Mucosa of stomach (tissue), 1 donor: Measurements from ENCODE around the gene AP2A2.
A peak's percentile ranks its signal among the peaks of the same experiment; 100 is the strongest.

Source experiments
- H3K27me3 ChIP-seq: one replicate; pipeline ENCODE4 v1.7.0; 2013; ENCODE audit warnings: mild to moderate bottlenecking, low read length; ENCODE audit not compliant: control insufficient read depth, insufficient read depth
- H3K36me3 ChIP-seq: one replicate; pipeline ENCODE4 v1.7.0; 2013; ENCODE audit warnings: low read length; ENCODE audit not compliant: control insufficient read depth, insufficient read depth
- H3K4me1 ChIP-seq: one replicate; pipeline ENCODE4 v1.7.0; 2013; ENCODE audit warnings: mild to moderate bottlenecking, low read length; ENCODE audit not compliant: control insufficient read depth, insufficient read depth
- H3K4me3 ChIP-seq: one replicate; pipeline ENCODE4 v1.7.0; 2013; ENCODE audit warnings: low read length
- H3K9ac ChIP-seq: one replicate; pipeline ENCODE4 v1.7.0; 2013; ENCODE audit warnings: mild to moderate bottlenecking, low read length, moderate library complexity
- H3K9me3 ChIP-seq: one replicate; pipeline ENCODE4 v1.7.0; 2013; ENCODE audit warnings: mild to moderate bottlenecking, low read length, moderate library complexity; ENCODE audit not compliant: control insufficient read depth
- donor health status: Pancreatic carcinoma.

The AP2A2 gene

GRCh38 chr11:914204-914603, 11.5 kb upstream of the AP2A2 start:
- Histone ChIP-seq H3K4me1 (peaks cover 5% of the 10 kb centered on the region), H3K9me3 (no peaks in the 10 kb centered on the region), H3K9ac (no peak overlapping the region), H3K36me3 (no peaks in the 10 kb centered on the region), H3K4me3 (no peak overlapping the region), H3K27me3 (no peaks in the 10 kb centered on the region)

DNA sequence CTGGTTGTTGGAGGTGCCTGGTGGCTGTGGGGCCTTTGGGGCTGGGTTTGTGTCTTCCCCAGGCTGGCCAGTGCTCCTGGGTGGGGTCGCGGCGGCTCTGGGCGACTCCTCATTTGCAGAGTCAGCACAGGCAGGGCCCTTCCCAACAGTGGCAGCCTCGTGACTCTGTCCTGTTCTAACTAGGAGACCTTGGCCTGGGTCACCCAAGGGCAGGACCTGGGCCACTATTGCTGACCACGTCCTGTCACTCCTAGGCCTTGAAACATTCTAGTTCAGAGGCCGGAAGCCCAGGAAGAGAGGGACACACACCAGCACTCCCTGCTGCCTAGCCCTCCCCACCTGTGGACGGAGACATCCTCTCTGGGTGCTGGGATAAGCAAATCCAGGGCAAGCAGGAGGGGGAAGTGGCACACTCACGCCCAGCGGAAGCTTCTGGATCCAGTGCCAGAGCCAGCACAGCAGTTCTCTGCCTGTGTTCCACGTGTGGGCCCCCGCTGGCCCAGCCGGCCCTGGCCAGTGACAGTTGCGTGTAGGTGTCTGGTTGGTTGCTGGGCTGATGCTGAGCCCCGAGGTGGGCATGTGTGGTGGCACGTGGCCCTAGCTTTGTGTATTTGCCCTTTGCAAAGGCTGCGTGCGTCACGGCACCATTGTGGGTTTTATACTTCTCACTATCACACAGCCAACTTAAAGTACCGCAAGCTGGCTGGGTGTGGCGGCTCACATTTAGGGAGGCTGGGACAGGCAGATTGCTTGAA, 10.7 kb upstream of the AP2A2 start:
- H3K4me3 ChIP-seq: no peak overlapping the region
- peaks cover 5% of the 10 kb centered on the region for H3K4me1 ChIP-seq
- no peak overlapping the region for H3K9ac ChIP-seq

GRCh38 chr11:917426-917825, 8.2 kb upstream of the AP2A2 start:
- H3K27me3 ChIP-seq: no peaks in the 10 kb centered on the region
- no peak overlapping the region for H3K4me3 ChIP-seq
- H3K36me3 ChIP-seq: no peaks in the 10 kb centered on the region
- no peak overlapping the region for H3K9ac ChIP-seq
- H3K9me3 ChIP-seq: no peaks in the 10 kb centered on the region
- no peaks in the 10 kb centered on the region for H3K4me1 ChIP-seq

More for the DNA sequence above, 10.7 kb upstream of the AP2A2 start:
- H3K9me3 ChIP-seq: no peaks in the 10 kb centered on the region
- no peaks in the 10 kb centered on the region for H3K36me3 ChIP-seq
- no peaks in the 10 kb centered on the region for H3K27me3 ChIP-seq

- Histone ChIP-seq H3K36me3 (no peaks in the 10 kb centered on the region), H3K9ac (no peak overlapping the region), H3K27me3 (no peaks in the 10 kb centered on the region), H3K4me1 (peaks cover 7% of the 10 kb centered on the region), H3K4me3 (no peak overlapping the region), H3K9me3 (no peaks in the 10 kb centered on the region)
Observed at GRCh38 chr11:921921-922678, 3.6 kb upstream of the AP2A2 start.

DNA sequence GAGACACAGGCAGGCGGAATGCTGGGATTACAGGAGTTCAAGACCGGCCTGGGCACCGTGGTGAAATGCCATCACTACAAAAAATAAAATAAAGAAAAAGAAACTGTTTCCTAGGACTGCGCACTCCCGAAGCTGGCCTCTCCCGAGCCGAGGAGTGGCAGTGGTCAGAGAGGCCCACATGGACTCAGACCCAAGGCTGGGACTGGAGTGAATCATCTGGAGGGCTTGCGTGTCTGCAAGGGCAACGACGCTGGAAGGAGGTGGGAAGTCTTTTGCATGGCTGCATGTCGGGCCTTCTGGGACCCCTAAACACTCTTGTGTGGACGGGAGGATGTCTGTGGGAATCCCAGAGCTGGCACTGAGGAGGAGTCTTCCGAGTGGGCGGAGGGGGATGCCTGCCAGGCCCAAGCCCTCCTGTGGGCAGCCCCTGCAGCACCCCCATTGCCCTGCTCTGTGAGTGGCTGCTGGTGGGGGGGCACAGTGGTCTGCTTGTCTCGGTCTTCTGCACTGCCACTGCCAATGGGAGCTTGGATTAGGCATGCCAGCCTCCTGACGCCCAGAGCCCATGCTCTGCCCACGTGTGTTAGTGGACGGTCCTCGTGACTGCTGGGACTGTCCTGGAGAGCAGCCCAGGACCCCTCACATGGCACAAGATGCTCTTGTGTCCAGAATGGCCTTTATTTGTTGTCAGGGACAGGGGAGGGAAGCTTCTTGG, 1.8 kb upstream of the AP2A2 start:
- Histone ChIP-seq H3K4me3 (no peak overlapping the region), H3K36me3 (no peaks in the 10 kb centered on the region), H3K9ac (no peak overlapping the region), H3K27me3 (no peaks in the 10 kb centered on the region), H3K9me3 (no peaks in the 10 kb centered on the region), H3K4me1 (peaks cover 10% of the 10 kb centered on the region)

DNA sequence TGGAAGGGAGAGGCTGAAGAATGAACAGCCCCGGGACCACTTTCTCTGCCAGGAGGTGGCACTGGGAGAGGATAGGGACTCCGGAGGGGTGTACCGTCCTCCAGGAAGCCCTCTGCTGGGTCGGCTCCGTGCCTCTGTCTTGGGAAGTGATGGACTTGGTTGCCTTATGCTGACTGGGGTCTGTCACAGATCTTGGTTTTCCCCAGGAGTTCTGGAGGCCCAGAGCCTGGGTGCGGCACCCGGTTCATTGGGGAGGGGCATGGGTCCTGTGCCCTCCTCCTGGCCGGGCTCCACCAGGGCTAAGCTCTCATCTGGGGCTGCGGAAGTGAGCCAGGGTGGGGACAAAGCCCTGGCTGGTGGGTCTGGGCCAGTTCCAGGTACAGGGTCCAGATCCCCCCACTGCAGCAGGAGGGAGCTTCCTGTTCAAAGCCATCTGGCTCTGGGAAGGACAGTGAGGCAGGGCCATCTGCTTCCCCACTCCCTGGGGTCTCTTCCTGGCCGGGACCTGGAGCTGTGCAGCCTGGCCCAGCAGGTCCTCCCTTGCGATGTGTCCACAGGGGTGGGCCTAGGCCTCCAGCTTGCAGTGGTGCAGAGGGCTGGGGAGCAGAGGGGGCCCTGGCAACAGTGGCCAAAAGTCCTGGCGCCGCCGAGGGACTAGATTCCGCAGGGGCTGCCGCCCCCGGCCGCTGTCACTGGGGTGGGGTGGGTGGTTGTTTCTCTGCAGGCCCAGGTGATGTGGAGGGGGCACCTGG, 1.1 kb upstream of the AP2A2 start:
- Histone ChIP-seq H3K27me3 (no peaks in the 10 kb centered on the region), H3K4me1 (peaks cover 14% of the 10 kb centered on the region), H3K9ac (no peak overlapping the region), H3K36me3 (no peaks in the 10 kb centered on the region), H3K4me3 (no peak overlapping the region), H3K9me3 (no peaks in the 10 kb centered on the region)

GRCh38 chr11:925158-925495, 543 bp upstream of the AP2A2 start:
- Histone ChIP-seq H3K36me3 (no peaks in the 10 kb centered on the region), H3K27me3 (no peaks in the 10 kb centered on the region), H3K4me1 (peaks cover 17% of the 10 kb centered on the region), H3K9me3 (no peaks in the 10 kb centered on the region), H3K4me3 (no peak overlapping the region), H3K9ac (no peak overlapping the region)

GRCh38 chr11:926341-926916, 759 bp downstream of the AP2A2 start:
- H3K4me3 ChIP-seq: peak overlapping the region; percentile 47
- H3K4me1 ChIP-seq: peaks cover 26% of the 10 kb centered on the region
- no peaks in the 10 kb centered on the region for H3K27me3 ChIP-seq
- no peaks in the 10 kb centered on the region for H3K9me3 ChIP-seq
- H3K36me3 ChIP-seq: no peaks in the 10 kb centered on the region
- H3K9ac ChIP-seq: peak overlapping the region; percentile 69

DNA sequence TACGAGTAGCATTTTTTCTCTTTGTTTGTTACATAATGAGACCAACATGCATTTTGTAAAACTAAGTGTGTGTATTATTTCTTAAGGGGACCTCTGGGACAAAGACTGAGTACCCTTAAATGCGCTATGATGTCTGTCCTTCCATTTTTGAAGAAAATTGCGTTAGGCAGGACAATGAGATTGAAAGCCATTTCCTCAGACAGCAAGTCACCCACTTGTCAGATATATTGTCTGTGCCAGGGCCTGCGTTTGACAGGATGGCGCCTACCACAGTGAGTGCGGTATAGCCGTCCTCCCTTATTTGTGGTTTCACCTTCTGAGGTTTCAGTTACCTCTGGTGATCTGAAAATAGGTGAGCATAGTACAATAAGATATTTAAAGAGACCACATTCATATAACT, 2.2 kb downstream of the AP2A2 start:
- Histone ChIP-seq H3K4me3 (no peak overlapping the region), H3K4me1 (peaks cover 27% of the 10 kb centered on the region), H3K9me3 (no peaks in the 10 kb centered on the region), H3K36me3 (no peaks in the 10 kb centered on the region), H3K27me3 (no peaks in the 10 kb centered on the region), H3K9ac (no peak overlapping the region)

DNA sequence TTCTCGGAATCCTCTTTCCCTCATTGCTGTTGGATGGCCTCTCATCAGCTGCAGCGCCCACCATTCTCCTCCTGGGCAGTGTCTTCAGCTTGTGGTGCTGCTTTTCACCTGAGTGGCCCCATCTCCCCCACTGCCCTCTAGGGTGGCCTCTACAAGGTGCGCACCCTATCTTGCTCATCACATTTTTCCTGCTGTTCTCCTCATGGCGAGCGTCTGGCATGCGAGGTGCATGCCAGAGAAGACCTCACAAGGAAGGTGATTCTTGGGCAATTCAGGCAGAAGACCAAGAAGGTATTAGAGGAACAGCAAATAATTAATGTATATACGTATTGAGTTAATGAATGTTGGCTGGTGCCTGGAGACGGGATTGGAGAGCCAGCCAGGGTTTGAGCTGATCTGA, 3.1 kb downstream of the AP2A2 start:
- Histone ChIP-seq H3K9me3 (no peaks in the 10 kb centered on the region), H3K9ac (no peak overlapping the region), H3K4me1 (peaks cover 27% of the 10 kb centered on the region), H3K27me3 (no peaks in the 10 kb centered on the region), H3K36me3 (no peaks in the 10 kb centered on the region), H3K4me3 (no peak overlapping the region)

DNA sequence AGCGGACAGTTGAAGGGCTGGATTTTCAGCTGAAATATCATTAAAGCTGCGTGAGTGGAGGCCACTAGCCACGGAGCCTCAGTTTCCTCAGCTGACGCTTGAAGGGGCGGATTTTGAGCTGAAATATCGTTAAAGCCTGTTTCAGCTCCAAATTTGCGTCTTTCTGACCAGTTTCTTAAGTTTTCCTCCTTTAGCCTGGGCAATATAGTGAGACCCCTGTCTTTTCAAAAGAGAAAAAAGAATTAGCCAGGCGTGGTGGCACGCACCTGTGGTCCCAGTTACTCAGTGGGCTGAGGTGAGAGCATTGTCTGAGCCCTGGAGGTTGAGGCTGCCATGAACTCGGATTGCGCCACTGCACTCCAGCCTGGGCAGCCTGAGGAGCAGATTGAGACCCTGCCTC, 3.7 kb downstream of the AP2A2 start:
- H3K4me3 ChIP-seq: no peak overlapping the region
- H3K36me3 ChIP-seq: no peaks in the 10 kb centered on the region
- peaks cover 27% of the 10 kb centered on the region for H3K4me1 ChIP-seq
- H3K9me3 ChIP-seq: no peaks in the 10 kb centered on the region
- H3K9ac ChIP-seq: no peak overlapping the region
- no peaks in the 10 kb centered on the region for H3K27me3 ChIP-seq
